Measurements from ENCODE around the gene MCM7. TPM values are rescaled to one million over a fixed set of nuclear protein-coding genes. Genes with fewer than 3 reads are reported as not detected.

MCM7 gene
- total and polyA plus RNA-seq, 10 of the 15 experiments (the other 5 are each of a cell fraction or from before 2014, with no cell fraction given) = 183 to 383 (median 244) TPM

GRCh38 chr7:100099452-100099851 lies 1.7 kb downstream of the MCM7 start:
- Histone ChIP-seq H4K20me1 (ENCODE audit: control insufficient read depth, insufficient read depth) (peaks cover 3% of the 10 kb centered on the region; the same call in 1 of the 2 replicates), H3K9ac (ENCODE audit: control insufficient read depth, insufficient read depth, low read length) (peak overlapping the region; percentile 24; the same call in 1 of the 2 replicates), H2AFZ (ENCODE audit: control insufficient read depth, low read depth, low read length) (no peak overlapping the region), H3K4me3 (peak overlapping the region; percentile 88), H3K9me3 (replicated peaks; ENCODE audit: control insufficient read depth, insufficient read depth, low read length) (no peaks in the 10 kb centered on the region), H3K36me3 (ENCODE audit: control insufficient read depth in 2 of 2, insufficient read depth in 2 of 2, low read length in 1 of 2) (peaks cover 37 to 38% of the 10 kb centered on the region in 2 experiments), H3K79me2 (ENCODE audit: control insufficient read depth, insufficient read depth, low read length) (peaks cover 29% of the 10 kb centered on the region), H3K27me3 (replicated peaks in 1 of 2; ENCODE audit: control insufficient read depth in 2 of 2, insufficient read depth in 2 of 2, low read length in 1 of 2) (no peaks in the 10 kb centered on the region), H3K4me1 (ENCODE audit: control insufficient read depth, insufficient read depth, low read length) (peaks cover 16% of the 10 kb centered on the region), H3K27ac (ENCODE audit: control insufficient read depth, insufficient read depth) (no peak overlapping the region), H3K4me2 (ENCODE audit: control insufficient read depth, insufficient read depth) (peak overlapping the region; percentile 96)
- ATAC-seq (no peak), FAIRE-seq (no peak), DNase-seq (ENCODE audit: low read depth, low spot score) (no peak)
- RAD21 ChIA-PET (ENCODE audit: unreplicated experiment) = interaction anchor here (1.6 kb wide), 1 partner anchor 31 kb away, joined by 9 read pairs; no protein-coding TSS in a partner anchor
- CTCF ChIA-PET = no interaction called here
- no TSS peak for BruUV-seq (replicated peaks)
- 97% methylated on average over 12 of the region's 12 CpGs for WGBS (ENCODE audit: insufficient coverage, insufficient replicate concordance, low lambda C conversion rate, missing lambda C conversion rate)
- in situ Hi-C loops (cut with MboI) = no loop called here
- SMC1A ChIA-PET (ENCODE audit: uncharacterized antibody, unreplicated experiment) = interaction anchor here (1.3 to 1.8 kb wide), 2 partner anchors 9 to 29 kb away, joined by 3 to 4 read pairs; no protein-coding TSS in a partner anchor
- intact Hi-C loops (cut with micrococcal nuclease; ENCODE audit: unreplicated experiment) = no loop called here
- POLR2A ChIA-PET = interaction anchor here (0.8 to 2.1 kb wide), 2 partner anchors 9 to 84 kb away, joined by 3 to 6 read pairs; partner anchors contain the start of gene ZKSCAN1
- TF ChIP-seq DPF2 (IDR thresholded peaks at IDR 0.05) = no peak
- TF ChIP-seq, protein P1, sequence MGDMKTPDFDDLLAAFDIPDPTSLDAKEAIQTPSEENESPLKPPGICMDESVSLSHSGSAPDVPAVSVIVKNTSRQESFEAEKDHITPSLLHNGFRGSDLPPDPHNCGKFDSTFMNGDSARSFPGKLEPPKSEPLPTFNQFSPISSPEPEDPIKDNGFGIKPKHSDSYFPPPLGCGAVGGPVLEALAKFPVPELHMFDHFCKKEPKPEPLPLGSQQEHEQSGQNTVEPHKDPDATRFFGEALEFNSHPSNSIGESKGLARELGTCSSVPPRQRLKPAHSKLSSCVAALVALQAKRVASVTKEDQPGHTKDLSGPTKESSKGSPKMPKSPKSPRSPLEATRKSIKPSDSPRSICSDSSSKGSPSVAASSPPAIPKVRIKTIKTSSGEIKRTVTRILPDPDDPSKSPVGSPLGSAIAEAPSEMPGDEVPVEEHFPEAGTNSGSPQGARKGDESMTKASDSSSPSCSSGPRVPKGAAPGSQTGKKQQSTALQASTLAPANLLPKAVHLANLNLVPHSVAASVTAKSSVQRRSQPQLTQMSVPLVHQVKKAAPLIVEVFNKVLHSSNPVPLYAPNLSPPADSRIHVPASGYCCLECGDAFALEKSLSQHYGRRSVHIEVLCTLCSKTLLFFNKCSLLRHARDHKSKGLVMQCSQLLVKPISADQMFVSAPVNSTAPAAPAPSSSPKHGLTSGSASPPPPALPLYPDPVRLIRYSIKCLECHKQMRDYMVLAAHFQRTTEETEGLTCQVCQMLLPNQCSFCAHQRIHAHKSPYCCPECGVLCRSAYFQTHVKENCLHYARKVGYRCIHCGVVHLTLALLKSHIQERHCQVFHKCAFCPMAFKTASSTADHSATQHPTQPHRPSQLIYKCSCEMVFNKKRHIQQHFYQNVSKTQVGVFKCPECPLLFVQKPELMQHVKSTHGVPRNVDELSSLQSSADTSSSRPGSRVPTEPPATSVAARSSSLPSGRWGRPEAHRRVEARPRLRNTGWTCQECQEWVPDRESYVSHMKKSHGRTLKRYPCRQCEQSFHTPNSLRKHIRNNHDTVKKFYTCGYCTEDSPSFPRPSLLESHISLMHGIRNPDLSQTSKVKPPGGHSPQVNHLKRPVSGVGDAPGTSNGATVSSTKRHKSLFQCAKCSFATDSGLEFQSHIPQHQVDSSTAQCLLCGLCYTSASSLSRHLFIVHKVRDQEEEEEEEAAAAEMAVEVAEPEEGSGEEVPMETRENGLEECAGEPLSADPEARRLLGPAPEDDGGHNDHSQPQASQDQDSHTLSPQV (IDR thresholded peaks at IDR 0.05) = no peak
- TF ChIP-seq ZBTB4 (CRISPR knock-in tag; IDR thresholded peaks at IDR 0.05) = no peak
- TF ChIP-seq HDAC6 (IDR thresholded peaks at IDR 0.05; ENCODE audit: unreplicated experiment) = no peak
- TF ChIP-seq STAT1 (conservative IDR thresholded peaks at IDR 0.05) = no peak
- TF ChIP-seq BMI1 (IDR thresholded peaks at IDR 0.05; ENCODE audit: borderline replicate concordance) = no peak
- no peak for TF ChIP-seq ETV6 (conservative IDR thresholded peaks at IDR 0.05 in 1 of 2, IDR thresholded peaks at IDR 0.05 in 1 of 2; ENCODE audit: borderline replicate concordance in 1 of 2, low read depth in 1 of 2)
- TF ChIP-seq, protein P2, sequence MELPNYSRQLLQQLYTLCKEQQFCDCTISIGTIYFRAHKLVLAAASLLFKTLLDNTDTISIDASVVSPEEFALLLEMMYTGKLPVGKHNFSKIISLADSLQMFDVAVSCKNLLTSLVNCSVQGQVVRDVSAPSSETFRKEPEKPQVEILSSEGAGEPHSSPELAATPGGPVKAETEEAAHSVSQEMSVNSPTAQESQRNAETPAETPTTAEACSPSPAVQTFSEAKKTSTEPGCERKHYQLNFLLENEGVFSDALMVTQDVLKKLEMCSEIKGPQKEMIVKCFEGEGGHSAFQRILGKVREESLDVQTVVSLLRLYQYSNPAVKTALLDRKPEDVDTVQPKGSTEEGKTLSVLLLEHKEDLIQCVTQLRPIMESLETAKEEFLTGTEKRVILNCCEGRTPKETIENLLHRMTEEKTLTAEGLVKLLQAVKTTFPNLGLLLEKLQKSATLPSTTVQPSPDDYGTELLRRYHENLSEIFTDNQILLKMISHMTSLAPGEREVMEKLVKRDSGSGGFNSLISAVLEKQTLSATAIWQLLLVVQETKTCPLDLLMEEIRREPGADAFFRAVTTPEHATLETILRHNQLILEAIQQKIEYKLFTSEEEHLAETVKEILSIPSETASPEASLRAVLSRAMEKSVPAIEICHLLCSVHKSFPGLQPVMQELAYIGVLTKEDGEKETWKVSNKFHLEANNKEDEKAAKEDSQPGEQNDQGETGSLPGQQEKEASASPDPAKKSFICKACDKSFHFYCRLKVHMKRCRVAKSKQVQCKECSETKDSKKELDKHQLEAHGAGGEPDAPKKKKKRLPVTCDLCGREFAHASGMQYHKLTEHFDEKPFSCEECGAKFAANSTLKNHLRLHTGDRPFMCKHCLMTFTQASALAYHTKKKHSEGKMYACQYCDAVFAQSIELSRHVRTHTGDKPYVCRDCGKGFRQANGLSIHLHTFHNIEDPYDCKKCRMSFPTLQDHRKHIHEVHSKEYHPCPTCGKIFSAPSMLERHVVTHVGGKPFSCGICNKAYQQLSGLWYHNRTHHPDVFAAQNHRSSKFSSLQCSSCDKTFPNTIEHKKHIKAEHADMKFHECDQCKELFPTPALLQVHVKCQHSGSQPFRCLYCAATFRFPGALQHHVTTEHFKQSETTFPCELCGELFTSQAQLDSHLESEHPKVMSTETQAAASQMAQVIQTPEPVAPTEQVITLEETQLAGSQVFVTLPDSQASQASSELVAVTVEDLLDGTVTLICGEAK (IDR thresholded peaks at IDR 0.05; ENCODE audit: borderline replicate concordance) = no peak; the same call in 1 of the 2 replicates
